Measurements from ENCODE around the gene UBE4A. TPM values are rescaled to one million over a fixed set of nuclear protein-coding genes. Genes with fewer than 3 reads are reported as not detected.

The UBE4A gene
- total RNA-seq, 2 experiments from 2014 or later: 55.0 to 56.3 TPM

DNA sequence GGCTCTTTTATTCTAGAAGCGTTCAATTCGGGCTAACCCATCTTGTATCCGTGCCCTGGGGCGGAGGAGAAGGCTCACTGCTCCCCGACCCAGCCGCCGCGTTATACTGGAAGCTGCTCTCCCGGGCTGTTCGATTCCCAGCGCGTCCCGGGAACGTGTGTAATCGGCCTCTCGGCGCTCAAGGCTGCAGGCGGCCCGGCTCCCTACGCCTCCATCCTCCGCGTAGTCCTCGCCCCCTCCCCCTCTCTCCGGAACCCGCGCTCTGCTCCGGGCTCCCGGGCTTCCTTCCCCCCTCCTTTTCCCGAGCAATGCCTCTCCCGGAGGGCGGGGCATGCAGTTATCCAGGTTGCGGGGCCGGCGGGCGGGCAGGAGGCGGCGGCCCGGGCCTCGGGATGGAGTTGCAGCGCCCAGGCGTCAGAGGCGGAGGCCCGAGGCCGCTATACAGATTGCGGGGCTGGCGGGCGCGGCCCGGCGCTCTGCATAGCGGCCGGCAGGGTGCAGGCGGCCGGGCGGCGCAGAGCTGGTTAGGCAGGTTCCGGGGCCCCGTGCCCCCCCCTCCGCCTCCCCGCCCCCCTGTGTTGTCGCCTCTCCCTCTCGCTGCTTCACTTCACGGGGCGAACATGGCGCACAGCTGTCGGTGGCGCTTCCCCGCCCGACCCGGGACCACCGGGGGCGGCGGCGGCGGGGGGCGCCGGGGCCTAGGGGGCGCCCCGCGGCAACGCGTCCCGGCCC is 76.7 kb downstream of the UBE4A start, which contains the start of gene KMT2A:
TSS of gene KMT2A (plus strand) at position 600 of the 732 bp plus-strand sequence. CDS start at position 621, 21 bp downstream.
- DNase-seq: peak; percentile 98
- H3K4me1 Mint-ChIP-seq: peaks cover 32% of the 10 kb centered on the region
- H3K4me3 Mint-ChIP-seq: peak within 1 kb of the TSS; percentile 98
- H3K27ac Mint-ChIP-seq: peak within 1 kb of the TSS; percentile 97
- no peaks in the 10 kb centered on the region for H3K27me3 Mint-ChIP-seq
- peaks cover 6% of the 10 kb centered on the region for H3K36me3 Mint-ChIP-seq
- H3K9me3 Mint-ChIP-seq: no peaks in the 10 kb centered on the region

DNA sequence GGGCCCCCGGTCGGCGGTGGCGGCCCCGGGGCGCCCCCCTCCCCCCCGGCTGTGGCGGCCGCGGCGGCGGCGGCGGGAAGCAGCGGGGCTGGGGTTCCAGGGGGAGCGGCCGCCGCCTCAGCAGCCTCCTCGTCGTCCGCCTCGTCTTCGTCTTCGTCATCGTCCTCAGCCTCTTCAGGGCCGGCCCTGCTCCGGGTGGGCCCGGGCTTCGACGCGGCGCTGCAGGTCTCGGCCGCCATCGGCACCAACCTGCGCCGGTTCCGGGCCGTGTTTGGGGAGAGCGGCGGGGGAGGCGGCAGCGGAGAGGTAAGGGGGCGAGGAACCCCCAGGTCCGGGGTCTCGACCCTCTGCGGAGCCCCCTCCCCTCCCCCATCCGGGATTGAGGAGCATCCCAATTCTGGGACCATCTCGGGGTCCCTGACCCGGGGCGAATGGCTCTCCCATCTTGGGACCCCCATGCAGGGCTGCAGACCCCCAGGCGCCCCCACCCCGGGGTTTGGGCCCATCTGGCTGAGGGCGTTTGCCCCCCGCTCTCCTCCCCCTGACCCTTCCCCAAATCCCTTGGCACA is 77.3 kb downstream of the UBE4A start:
- H3K27ac Mint-ChIP-seq: peak overlapping the region; percentile 97
- H3K9me3 Mint-ChIP-seq: no peaks in the 10 kb centered on the region
- peaks cover 37% of the 10 kb centered on the region for H3K4me1 Mint-ChIP-seq
- H3K27me3 Mint-ChIP-seq: no peaks in the 10 kb centered on the region
- peak overlapping the region; percentile 98 for H3K4me3 Mint-ChIP-seq
- peak; percentile 67 for DNase-seq
- H3K36me3 Mint-ChIP-seq: peaks cover 8% of the 10 kb centered on the region

DNA sequence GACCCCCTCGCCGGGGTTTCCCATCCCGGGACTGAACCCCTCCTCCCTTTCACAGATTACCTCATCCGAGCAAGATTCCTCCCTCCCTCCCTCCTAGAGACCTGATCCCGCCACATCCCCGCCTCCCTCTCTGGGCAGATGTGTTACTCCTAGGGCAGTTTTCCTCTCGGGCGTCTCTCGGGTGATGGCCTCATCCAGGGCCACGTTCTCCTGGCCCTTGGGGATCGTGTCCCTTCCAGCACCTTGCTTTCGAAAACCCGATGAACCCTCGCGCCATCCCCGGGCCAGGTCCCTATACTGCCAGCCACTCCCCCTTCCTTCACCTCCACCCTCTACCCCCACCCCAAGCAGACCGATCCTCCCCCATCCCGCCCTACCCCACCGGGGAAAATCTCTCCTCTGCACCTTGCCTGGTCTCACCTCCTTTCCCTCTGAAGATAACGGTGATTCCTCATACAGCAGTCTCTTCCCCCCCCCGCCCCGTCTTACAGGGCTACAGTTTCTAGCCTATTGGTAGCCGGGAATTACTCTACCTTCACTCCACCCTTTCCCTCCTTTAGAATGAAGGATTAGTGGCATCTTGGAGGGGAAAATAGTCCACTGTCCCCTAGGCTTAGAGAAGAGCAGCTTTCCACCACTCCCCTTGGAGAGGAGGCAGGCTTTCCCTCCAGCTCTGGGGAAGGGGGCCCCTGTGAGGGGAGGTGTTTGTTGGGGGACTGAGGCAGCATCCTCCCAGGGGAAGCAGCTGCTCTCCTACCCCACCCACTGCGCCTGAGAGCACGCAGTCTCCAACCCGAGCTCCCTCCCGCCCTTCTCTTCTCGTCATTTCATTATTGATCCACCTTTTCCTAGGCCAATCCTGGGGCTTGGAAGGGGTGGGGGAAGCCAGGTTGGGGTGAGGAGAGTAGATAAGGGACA is 78.1 kb downstream of the UBE4A start:
- H3K27me3 Mint-ChIP-seq: no peaks in the 10 kb centered on the region
- peaks cover 8% of the 10 kb centered on the region for H3K36me3 Mint-ChIP-seq
- peaks cover 44% of the 10 kb centered on the region for H3K4me1 Mint-ChIP-seq
- no peaks in the 10 kb centered on the region for H3K9me3 Mint-ChIP-seq
- peak overlapping the region; percentile 98 for H3K4me3 Mint-ChIP-seq
- DNase-seq: peak; percentile 59
- peak overlapping the region; percentile 97 for H3K27ac Mint-ChIP-seq

DNA sequence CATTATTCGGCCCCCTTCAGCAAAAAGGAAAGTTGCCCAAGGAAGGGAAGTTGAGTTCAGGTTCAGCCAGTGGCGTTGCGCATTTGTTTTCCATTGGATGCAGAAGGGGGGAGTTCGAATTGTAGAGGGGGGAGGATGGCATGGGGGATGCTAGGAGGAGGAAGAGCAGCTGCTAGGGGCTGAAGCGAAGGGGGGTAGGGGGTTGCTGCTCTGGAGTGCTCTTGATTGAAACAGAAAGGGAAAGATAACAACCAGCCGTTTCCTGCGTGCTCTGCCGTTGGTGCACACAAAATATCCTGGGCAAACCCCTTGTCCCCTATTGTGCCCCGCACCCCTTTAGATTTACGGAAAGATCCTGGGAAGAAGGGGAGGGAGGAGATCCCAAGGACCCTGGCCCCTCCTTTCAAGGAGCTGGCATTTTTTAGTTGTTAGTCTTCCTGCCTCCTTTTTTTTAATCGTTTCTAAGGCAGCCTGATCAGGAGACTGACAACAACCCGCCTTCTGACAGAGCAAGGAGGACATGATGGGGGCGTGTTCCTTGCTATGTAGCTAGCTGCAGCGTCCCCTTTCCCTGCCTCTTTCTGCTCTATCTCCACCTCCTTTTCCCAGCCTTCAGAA is 79.0 kb downstream of the UBE4A start:
- Mint-ChIP-seq H3K4me1 (peaks cover 52% of the 10 kb centered on the region), H3K36me3 (peaks cover 8% of the 10 kb centered on the region), H3K27me3 (no peaks in the 10 kb centered on the region), H3K4me3 (peak overlapping the region; percentile 98), H3K27ac (peak overlapping the region; percentile 97), H3K9me3 (no peaks in the 10 kb centered on the region)
- DNase-seq: peak; percentile 50

DNA sequence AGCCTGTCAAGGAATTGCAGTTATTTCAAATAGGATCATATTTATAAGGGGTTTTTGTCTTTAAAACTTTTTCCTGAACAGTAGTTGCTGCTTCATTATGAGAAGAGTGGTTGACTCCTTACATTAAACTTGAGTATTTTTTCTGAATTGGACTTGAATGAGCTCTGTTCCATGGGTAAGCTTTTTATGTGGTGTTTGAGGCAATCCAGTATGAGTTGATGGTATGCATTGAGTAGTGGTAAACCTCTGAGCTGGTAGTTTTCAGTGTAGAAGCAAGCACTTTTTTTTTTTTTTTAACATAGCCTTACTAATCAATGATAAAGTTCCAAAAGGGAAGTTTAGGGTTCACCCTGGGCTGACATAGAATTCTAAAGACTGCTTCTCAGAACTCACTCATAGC is 80.2 kb downstream of the UBE4A start:
- H3K36me3 Mint-ChIP-seq: peaks cover 15% of the 10 kb centered on the region
- H3K4me3 Mint-ChIP-seq: peak overlapping the region; percentile 98
- no peak for DNase-seq
- H3K27me3 Mint-ChIP-seq: no peaks in the 10 kb centered on the region
- peak overlapping the region; percentile 97 for H3K27ac Mint-ChIP-seq
- H3K9me3 Mint-ChIP-seq: no peaks in the 10 kb centered on the region
- H3K4me1 Mint-ChIP-seq: peaks cover 57% of the 10 kb centered on the region

DNA sequence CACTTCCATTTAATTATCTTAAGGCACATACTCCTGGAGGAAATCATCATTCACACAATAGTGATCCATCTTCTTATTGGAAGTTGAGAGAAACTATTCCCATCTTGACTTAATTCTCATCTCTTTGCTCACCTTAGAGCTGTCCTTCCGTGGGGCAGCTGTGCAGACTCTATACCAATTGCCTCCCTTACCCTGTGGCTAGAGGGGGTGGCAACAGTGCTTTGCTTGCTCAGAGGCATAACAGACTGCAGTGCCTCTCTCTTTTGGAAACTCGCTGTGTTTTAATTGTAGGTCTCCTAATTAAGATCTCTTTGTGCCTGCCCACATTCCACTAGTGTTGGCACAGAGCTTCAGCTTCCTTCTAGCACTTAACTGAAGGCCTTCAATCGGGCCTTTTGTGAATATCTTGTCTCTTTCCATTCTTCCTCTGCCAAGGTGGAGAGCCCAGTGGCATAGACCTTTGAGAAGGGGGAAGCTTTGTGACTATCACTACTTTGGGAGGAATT is 82.4 kb downstream of the UBE4A start:
- Mint-ChIP-seq H3K4me3 (peak overlapping the region; percentile 0), H3K27me3 (no peaks in the 10 kb centered on the region), H3K9me3 (no peaks in the 10 kb centered on the region), H3K4me1 (peaks cover 70% of the 10 kb centered on the region), H3K36me3 (peaks cover 33% of the 10 kb centered on the region), H3K27ac (peak overlapping the region; percentile 4)
- DNase-seq: no peak

DNA sequence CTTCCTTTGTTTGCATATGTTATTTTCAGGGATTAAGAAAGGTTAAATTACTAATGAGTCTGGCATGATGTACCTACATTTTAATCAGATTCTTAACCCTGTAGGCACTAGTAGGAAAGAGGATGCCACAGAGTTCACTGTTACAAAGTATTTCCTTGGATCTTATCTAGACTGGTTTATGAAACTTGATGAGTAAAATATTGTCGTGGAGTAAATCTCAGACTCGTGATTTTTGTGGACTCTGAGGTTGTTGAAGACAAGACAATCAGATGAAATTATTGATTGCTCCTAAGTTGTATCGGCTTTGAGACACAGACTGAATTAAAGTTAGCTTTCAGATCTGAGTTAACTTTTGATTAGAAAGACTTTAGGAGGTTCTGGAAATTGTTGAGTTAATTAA is 82.9 kb downstream of the UBE4A start:
- Mint-ChIP-seq H3K27ac (peak overlapping the region; percentile 4), H3K27me3 (no peaks in the 10 kb centered on the region), H3K9me3 (no peaks in the 10 kb centered on the region), H3K4me1 (peaks cover 75% of the 10 kb centered on the region), H3K36me3 (peaks cover 36% of the 10 kb centered on the region), H3K4me3 (peak overlapping the region; percentile 0)
- no peak for DNase-seq

DNA sequence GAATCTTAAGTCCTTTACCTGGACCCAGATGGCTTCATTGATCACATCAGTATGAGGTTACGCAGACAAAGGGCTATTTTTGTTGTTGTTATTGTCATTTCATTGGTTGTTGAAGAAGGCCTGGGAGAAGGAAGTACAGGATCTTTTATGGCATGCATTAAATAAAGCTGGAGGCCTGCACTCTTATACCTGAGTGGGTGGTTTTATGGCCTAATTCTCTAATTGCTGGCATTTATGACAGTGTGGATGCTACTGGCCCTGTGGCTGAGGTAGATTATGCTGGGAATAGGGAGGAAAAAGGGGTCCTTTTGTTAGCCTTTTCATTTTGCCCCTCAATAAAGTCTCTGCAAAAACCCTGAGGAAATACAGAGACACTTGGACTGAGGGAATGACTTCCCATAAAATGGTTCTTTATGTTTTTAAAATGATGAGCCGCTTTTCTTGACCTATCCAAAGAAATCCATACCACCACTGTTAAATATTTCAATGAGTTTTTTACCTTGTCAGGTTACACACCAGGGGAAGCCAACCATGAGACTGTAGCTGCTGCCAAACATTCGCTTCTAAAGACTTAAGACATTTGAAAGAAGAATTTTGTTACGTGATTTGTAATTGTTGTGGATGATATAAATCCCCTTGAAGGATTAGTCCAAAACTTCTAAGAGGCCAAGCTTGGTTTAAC is 83.6 kb downstream of the UBE4A start:
- H3K4me1 Mint-ChIP-seq: peaks cover 82% of the 10 kb centered on the region
- H3K9me3 Mint-ChIP-seq: no peaks in the 10 kb centered on the region
- H3K27ac Mint-ChIP-seq: peak overlapping the region; percentile 60
- DNase-seq: no peak
- peaks cover 39% of the 10 kb centered on the region for H3K36me3 Mint-ChIP-seq
- H3K4me3 Mint-ChIP-seq: peak overlapping the region; percentile 6
- H3K27me3 Mint-ChIP-seq: no peaks in the 10 kb centered on the region

DNA sequence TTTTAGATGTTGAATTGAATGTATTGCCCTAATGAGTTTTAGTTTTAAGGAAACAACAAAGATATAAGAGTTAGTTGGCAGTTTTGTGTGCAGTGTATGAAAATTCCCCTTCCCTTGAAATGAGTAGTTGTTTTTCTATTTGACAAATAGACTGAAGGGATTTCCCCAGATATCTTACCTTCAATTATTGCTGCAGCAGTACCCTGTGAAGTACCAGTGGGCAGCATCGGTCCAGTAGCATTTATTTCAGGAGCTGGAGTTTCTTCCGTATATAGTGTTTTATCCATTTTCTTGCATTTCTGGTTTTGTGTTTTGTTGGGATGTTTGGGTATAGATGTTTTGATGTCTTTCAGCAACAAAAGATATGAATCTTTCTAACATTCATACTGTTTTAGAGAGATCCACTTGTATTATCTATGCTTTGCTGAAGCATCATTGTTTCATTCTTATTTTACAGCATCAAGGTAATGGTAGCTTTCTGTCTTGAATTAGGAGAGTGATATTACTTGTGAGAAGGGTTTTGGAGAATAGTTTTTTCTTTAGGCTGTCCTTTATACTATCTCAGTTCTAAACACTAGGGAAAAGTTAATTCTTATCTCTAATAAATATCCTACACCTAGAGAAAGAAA is 84.3 kb downstream of the UBE4A start:
- H3K27me3 Mint-ChIP-seq: no peaks in the 10 kb centered on the region
- H3K9me3 Mint-ChIP-seq: no peaks in the 10 kb centered on the region
- H3K36me3 Mint-ChIP-seq: peaks cover 39% of the 10 kb centered on the region
- H3K27ac Mint-ChIP-seq: peak overlapping the region; percentile 60
- H3K4me1 Mint-ChIP-seq: peaks cover 83% of the 10 kb centered on the region
- no peak for DNase-seq
- H3K4me3 Mint-ChIP-seq: peak overlapping the region; percentile 18

DNA sequence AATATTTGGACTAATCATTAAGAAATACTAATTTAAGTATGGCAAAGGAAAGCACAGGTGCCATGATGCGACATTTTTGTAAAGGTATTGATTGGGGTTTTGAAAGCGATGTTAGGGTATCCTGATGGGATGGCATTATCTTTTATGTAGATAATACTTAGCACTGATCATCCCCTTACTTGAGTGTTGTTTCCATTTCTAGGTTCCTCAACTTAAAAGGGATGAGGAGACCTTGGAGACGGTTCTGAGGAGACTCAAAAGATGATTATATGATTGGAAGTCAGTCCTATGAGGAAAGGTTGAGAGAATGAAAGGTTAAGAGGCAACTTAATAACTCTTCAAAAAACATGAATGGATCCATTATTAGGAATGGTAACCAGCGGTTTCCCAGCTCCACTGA is 88.0 kb downstream of the UBE4A start:
- H3K27ac Mint-ChIP-seq: peak overlapping the region; percentile 63

DNA sequence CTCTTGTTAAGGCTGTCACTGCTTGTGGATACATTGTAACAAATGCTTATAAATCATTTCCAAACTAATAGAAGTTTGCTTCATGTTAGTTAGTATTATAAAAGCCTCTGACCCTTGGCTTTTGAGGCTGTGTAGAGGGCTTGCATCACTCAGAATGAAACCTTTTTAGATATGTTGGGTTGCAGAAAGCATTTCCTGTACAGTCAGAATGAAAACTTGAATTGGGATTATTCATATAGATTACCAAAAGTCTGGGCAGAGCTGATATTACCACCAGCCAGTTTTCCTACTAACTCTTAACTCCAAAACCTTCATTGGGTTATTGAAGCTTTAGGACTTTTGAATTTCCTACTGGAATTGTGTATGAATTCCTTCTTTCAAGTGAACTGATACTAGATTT is 88.9 kb downstream of the UBE4A start:
- Mint-ChIP-seq H3K36me3 (peaks cover 47% of the 10 kb centered on the region), H3K4me1 (peaks cover 60% of the 10 kb centered on the region), H3K27ac (peak overlapping the region; percentile 68), H3K27me3 (no peaks in the 10 kb centered on the region), H3K9me3 (no peaks in the 10 kb centered on the region), H3K4me3 (no peak overlapping the region)
- no peak for DNase-seq

More for the DNA sequence above, 88.0 kb downstream of the UBE4A start:
- H3K4me1 Mint-ChIP-seq: peaks cover 62% of the 10 kb centered on the region
- H3K36me3 Mint-ChIP-seq: peaks cover 41% of the 10 kb centered on the region
- no peak for DNase-seq
- H3K4me3 Mint-ChIP-seq: no peak overlapping the region
- no peaks in the 10 kb centered on the region for H3K9me3 Mint-ChIP-seq
- H3K27me3 Mint-ChIP-seq: no peaks in the 10 kb centered on the region

Measured in activated naive CD8-positive, alpha-beta T cell treated with anti-CD3 and anti-CD28 coated beads for 36 hours (primary cell).